NCI-H128 (cell line): Measurements from ENCODE around the gene ARG1.
"Not testable (repeated sequence)": the region's sequence is repeated elsewhere in the genome, so short reads cannot be mapped to it uniquely, and the experiment has no call there.

Source experiments
- DNase-seq: peaks from one replicate; lab custom pipeline; 2025; ENCODE audit not compliant: unreplicated experiment; lab: John Stamatoyannopoulos, UW

Gene ARG1

DNA sequence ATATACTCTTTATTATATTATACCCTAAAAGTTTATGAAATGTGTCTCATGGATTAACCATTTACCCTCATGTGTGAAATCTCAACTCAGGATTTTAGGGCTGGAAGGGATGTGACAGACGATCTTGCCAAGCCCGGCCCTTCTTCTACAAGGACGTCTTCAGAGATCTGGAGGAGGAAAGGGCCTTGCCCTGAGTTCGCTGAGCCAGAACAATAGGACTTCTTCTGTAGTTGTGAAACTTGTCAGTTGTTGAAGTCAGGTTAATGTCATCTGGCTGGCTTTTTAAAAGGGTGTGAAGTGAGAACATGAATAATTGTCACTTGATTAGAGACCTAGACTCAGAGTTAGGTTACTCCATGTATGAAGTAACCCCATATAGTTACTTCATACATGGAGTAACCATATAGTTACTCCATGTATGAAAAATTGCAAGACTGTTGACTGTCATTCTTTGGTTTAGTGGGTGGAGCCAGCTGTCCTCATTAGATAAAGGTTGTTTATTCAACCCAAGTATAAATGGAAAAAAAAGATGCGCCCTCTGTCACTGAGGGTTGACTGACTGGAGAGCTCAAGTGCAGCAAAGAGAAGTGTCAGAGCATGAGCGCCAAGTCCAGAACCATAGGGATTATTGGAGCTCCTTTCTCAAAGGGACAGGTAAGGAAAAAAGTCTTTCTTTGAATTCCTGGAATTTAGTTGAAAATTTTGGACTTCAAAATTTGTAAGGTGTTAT, at the start of gene ARG1:
ARG1 (plus strand) TSS at position 541 of the 730 bp plus-strand sequence; CDS start at position 598, 57 bp downstream.
- no peak for DNase-seq

DNA sequence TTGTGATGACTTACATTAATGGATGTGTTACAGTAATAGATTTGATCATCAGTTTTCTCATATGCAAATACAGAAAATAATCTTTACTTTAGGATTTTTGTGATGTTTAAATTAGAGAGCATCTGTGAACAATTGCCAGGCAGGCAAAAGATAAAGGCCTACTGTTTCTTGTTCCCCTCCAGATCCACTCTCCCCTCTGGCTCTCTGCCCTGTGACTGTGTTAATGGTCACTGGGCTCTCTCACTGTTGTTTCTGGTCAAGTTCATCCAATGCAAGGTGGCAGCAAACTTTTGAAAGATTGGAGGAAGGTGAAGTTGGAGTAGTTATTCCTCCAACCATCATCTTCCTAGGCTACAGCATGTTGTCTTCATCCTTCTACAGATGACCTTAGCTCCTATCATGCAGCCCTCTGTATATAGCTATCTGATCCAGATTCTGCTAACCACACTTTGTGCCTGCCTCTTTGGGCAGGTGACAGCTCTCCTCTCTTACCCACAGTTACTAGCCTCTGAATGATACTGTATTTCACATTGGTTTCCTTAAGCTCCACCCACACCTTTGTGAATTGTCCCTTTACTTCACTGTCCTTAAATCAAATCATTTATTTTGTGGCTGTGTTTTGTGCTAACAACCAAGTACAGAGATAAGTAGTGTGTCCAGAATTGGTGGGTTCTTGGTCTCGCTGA, 48.9 kb upstream of the ARG1 start:
- DNase-seq = no peak

GRCh38 chr6:131524695-131525336, 48.2 kb upstream of the ARG1 start:
- no peak for DNase-seq

DNA sequence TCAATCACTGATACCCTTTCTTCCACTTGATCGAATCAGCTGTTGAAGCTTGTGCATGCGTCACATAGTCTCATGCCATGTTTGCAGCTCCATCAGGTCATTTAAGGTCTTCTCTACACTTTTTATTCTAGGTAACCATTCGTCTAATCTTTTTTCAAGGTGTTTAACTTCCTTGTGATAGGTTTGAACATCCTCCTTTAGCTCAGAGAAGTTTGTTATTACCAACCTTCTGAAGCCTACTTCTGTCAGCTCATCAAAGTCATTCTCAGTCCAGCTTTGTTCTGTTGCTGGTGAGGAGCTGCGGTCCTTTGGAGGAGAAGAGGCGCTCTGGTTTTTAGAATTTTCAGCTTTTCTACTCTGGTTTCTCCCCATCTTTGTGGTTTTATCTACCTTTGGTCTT, 42.1 kb upstream of the ARG1 start:
- DNase-seq = not testable (repeated sequence)

DNA sequence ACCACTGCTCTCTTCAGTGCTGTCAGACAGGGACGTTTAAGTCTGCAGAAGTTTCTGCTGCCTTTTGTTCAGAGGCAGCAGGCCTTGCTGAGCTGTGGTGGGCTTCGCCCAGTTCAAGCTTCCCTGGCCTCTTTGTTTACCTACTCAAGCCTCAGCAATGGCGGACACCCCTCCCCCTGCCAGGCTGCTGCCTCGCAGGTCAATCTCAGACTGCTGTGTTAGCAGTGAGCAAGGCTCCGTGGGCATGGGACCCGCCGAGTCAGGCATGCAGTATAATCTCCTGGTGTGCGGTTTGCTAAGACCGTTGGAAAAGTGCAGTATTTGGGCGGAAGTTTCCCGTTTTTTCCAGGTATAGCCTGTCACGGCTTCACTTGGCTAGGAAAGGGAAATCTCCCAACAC, 41.3 kb upstream of the ARG1 start:
- DNase-seq = not testable (repeated sequence)

- no peak for DNase-seq
Measured at GRCh38 chr6:131532580-131533039, 40.4 kb upstream of the ARG1 start.

DNA sequence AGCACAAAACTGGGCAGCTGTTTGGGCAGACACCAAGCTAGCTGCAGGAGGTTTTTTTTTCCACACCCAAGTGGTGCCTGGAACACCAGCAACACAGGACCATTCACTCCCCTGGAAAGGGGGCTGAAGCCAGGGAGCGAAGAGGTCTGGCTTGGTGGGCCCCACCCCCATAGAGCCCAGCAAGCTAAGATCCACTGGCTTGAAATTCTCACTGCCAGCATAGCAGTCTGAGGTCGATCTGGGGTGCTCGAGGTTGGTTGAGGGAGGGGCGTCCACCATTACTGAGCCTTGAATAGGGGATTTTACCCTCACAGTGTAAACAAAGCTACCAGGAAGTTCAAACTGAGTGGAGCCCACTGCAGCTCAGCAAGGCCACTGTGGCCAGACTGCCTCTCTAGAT, 34.4 kb upstream of the ARG1 start:
- not testable (repeated sequence) for DNase-seq

- no peak for DNase-seq
Measured at GRCh38 chr6:131545317-131545716, 27.7 kb upstream of the ARG1 start.

- no peak for DNase-seq
Measured at GRCh38 chr6:131547488-131547887, 25.5 kb upstream of the ARG1 start.

GRCh38 chr6:131548441-131548840, 24.6 kb upstream of the ARG1 start:
- no peak for DNase-seq

DNA sequence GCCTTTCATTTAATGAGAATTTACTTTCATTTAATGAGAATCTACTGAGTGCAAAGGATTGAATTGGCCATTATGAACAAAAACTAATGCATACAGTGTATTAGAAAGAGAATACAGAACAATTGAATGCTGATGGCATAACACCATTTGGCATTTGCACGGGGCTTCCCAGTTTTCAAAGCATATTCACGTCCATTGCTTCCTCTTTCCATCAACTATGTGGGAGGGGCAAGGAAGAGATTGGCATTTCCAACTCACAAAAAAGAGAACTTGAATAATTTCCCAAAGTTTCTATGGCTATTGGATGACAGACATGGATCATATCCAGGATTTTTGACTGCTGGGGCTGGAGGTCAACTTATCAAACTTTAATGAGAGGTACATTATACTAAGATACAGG, 23.2 kb upstream of the ARG1 start:
- no peak for DNase-seq

DNA sequence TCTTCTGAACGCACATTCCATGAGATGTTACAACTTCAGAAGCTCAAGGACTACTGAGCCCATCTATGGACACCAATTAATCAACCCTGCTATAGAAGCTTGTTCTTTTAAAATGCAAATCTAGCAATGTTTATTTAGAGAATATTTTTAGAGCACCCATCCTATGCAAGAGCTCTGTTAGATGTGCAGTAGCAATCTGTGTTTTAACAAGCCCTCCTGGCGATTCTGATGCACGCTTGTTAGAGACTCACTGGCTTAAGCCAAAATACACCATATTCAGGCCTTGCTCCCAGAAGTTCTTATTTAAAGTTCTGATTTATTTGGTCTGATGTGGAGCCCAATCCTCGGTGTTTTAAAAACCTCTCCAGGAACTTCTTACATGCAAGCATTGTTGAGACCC, 21.1 kb upstream of the ARG1 start:
- DNase-seq = no peak

DNA sequence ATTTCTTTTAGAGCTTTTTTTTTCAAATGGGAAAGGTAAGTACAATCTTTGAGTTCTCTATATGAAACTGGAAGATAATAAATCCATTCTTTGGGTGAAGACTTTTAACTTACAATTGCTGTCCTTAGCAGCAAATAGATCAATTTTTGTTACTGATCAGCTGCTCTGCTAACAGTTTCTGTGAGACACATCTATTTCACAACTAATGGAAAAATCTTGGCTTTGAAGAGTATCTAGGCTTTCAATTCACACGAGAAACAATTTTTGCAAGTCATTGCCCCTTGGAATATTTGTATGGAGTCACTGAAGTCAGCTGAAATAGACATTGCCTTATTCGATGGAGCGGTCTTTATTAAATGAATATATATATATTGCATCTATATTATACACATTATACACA, 20.5 kb upstream of the ARG1 start:
- DNase-seq = no peak

DNA sequence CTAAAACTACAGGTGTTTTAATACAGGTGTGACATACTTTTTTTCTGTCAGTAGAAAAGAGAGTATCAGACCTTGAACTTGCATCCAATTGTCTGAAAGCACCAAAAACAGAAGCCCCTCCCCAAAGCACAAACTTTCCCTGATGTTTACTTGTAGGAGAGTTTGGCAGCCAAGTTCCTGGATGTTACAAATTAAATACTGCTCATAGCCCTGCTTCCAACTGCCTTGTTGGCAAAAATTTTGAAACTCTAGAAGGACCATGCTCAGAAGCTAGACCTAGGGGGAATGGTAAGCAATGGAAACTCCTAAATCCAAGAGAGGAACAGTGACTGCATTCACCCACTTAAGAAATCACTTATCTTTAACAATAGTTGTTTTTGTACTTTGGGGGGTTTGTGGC, 17.0 kb upstream of the ARG1 start:
- DNase-seq = no peak

DNA sequence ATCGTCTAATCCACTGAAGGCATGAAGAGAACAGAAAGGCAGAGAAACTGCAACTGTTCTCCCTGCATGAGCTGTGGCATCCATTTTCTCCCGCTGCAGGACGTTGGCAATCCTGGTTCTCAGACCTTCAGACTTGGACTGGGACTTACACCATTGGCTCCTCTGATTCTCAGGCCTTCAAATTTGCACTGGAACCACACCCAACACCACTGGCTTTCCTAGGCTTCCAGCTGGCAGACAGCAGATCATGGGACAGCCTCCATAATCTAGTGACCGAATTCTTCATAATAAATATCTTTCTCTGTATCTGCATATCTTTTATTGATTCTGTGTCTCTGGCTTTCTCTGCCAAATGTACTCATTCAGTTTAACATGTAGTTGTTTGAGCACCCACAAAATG, 14.1 kb upstream of the ARG1 start:
- DNase-seq = no peak

- DNase-seq = no peak
Measured at GRCh38 chr6:131561925-131562707, 10.9 kb upstream of the ARG1 start.

GRCh38 chr6:131565056-131565455, 8.0 kb upstream of the ARG1 start:
- DNase-seq = no peak

GRCh38 chr6:131568726-131569125, 4.3 kb upstream of the ARG1 start:
- no peak for DNase-seq

DNA sequence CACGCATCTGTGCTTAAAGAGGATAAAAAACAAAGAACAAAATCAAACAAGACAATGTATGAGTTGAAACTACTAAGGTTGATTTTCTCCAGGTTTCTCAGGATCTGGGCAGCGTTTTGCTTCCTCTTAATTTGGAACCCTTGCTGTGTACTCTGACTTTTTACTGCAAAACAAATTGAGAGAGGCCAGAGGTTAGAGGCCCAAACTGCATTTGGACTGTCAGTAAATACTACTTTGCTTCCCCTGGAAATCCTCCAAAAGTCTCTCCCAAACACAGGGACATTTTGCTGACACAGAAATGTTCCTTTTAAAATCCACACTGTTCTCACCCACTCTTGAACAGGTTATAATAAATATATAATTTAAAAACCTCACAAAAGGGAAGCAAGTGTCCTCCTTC, 1.1 kb downstream of the ARG1 start:
- DNase-seq = no peak

GRCh38 chr6:131574686-131575085, 1.7 kb downstream of the ARG1 start:
- DNase-seq = no peak

- DNase-seq = no peak
Measured at GRCh38 chr6:131575834-131576478, 2.9 kb downstream of the ARG1 start.
